AG04449 (cell line): ENCODE measurements around the gene FLCN.
A peak's percentile ranks its signal among the peaks of the same experiment; 100 is the strongest.

Experiments used
- CTCF ChIA-PET: fragments of 350-600 bp; formaldehyde crosslinking; extraction: SDS; loops from one replicate; lab custom pipeline; 2021; ENCODE audit warnings: antibody characterized with exemption; lab: Yijun Ruan, JAX
- POLR2A ChIA-PET: fragments of 400-600, 350-600 bp; formaldehyde crosslinking; extraction: SDS; loops from one replicate; lab custom pipeline; 2020; ENCODE audit warnings: antibody characterized with exemption, inconsistent platforms; lab: Yijun Ruan, JAX
- DNase-seq: peaks from one replicate; pipeline ENCODE4 v3.0.0-alpha.2; 2010; ENCODE audit warnings: low read depth, low spot score
- H3K4me3 ChIP-seq: 2 replicates; pipeline ENCODE4 v1.5.1; 2011; ENCODE audit warnings: low read depth, mild to moderate bottlenecking, control low read depth, low read length
- CTCF ChIP-seq: IDR thresholded peaks from one replicate; pipeline ENCODE4 v1.5.1; 2011; ENCODE audit warnings: mild to moderate bottlenecking, moderate library complexity, low read length, control low read depth, inconsistent platforms; ENCODE audit not compliant: insufficient read depth; ENCODE audit errors: missing control alignments

Gene FLCN

DNA sequence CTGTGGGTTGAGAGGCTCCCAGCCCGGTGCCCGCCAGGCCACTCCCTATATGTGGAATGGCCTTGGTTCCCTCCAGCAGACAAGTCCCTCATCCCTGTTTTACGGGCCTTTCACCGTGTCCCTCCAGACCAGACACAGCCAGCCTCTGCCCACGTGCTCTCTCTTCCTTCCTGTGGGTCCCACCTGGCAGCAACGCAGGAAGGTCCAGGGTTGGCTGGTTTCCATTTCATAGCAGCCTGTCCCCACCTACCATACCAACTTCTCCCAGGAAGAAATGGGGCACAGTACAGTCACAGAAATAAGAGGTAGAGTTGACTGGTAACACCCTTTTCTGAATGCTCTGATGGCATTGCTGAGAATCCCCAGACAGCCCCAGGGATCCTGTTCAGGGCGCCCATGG is 65.8 kb downstream of the FLCN start:
- ChIA-PET POLR2A (no interaction called here), CTCF (interaction anchor here (1.5 to 1.8 kb wide), 2 partner anchors 29 to 170 kb away, joined by 3 to 6 read pairs; no protein-coding TSS in a partner anchor)
- no peak for TF ChIP-seq CTCF
- DNase-seq: no peak
- H3K4me3 ChIP-seq: no peak overlapping the region

- TF ChIP-seq CTCF: no peak
Observed at GRCh38 chr17:17170346-17170985, 66.5 kb downstream of the FLCN start.

GRCh38 chr17:17169396-17169795 is 67.6 kb downstream of the FLCN start:
- H3K4me3 ChIP-seq: no peak overlapping the region
- ChIA-PET CTCF (interaction anchor here (1.2 to 1.3 kb wide), 2 partner anchors 172 to 176 kb away, joined by 3 to 4 read pairs; no protein-coding TSS in a partner anchor), POLR2A (no interaction called here)
- no peak for DNase-seq
- TF ChIP-seq CTCF: no peak

More at GRCh38 chr17:17170346-17170985, 66.5 kb downstream of the FLCN start:
- CTCF ChIA-PET: interaction anchor here (1.2 to 1.5 kb wide), 2 partner anchors 170 to 177 kb away, joined by 3 read pairs; no protein-coding TSS in a partner anchor
- POLR2A ChIA-PET: no interaction called here
- DNase-seq: peak; percentile 26
- no peak overlapping the region for H3K4me3 ChIP-seq

GRCh38 chr17:17168401-17168800 is 68.6 kb downstream of the FLCN start:
- ChIA-PET CTCF (interaction anchor here (0.8 to 1.3 kb wide), 3 partner anchors 24 to 171 kb away, joined by 3 to 4 read pairs (median 3); no protein-coding TSS in a partner anchor), POLR2A (no interaction called here)
- no peak for DNase-seq
- no peak overlapping the region for H3K4me3 ChIP-seq
- no peak for TF ChIP-seq CTCF

DNA sequence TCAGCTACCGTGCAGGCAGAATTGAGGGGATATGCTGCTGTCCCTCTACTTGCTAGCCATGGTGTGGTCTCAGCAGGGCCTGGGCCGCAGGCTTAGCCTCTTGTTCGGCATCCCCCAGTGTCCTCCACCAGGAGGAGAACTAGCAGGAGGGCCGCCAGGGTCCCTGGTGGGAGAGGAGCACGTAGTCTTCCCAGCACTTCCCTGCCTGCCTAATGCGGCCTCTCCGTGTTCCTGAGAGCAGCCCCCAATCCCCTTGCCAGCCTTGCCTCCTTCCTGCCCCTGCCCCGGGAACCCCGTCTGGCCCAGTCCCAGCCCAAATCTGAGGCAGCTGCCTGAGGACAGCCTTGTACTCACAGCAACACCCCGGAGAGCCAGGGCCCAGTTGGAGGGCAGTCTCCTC is 69.0 kb downstream of the FLCN start:
- no peak for TF ChIP-seq CTCF
- DNase-seq: no peak
- CTCF ChIA-PET: interaction anchor here (0.6 to 1.6 kb wide), 5 partner anchors 13 to 171 kb away, joined by 3 to 5 read pairs (median 3); no protein-coding TSS in a partner anchor
- H3K4me3 ChIP-seq: no peak overlapping the region
- POLR2A ChIA-PET: no interaction called here

DNA sequence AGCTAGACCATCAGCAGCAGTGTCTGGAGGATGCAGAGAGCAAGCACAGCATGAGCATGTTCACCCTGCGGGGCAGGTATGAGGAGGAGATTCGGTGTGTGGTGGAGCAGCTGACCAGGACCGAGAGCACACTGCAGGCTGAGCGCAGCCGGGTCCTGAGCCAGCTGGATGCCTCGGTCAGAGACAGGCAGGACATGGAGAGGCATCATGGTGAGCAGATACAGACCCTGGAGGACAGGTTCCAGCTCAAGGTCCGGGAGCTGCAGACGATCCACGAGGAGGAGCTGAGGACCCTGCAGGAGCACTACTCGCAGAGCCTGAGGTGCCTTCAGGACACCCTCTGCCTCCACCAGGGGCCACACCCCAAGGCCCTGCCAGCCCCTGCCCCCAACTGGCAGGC is 69.6 kb downstream of the FLCN start:
- no peak for TF ChIP-seq CTCF
- no peak for DNase-seq
- no peak overlapping the region for H3K4me3 ChIP-seq
- ChIA-PET POLR2A (no interaction called here), CTCF (interaction anchor here (0.6 to 1.6 kb wide), 4 partner anchors 11 to 168 kb away, joined by 3 to 5 read pairs (median 3); no protein-coding TSS in a partner anchor)
